EH (cell line): ENCODE results near the gene RBMS3.
A peak's percentile ranks its signal among the peaks of the same experiment; 100 is the strongest.

Source experiments
- DNase-seq: peaks from one replicate; pipeline ENCODE4 v3.0.0-alpha.2; 2015; ENCODE audit warnings: low read depth

The RBMS3 gene

GRCh38 chr3:29576675-29577074, 295.8 kb downstream of the RBMS3 start:
- no peak for DNase-seq

- DNase-seq = no peak
Observed at GRCh38 chr3:29577250-29577649, 296.4 kb downstream of the RBMS3 start.

GRCh38 chr3:29581311-29581710, 300.4 kb downstream of the RBMS3 start:
- DNase-seq = no peak

- no peak for DNase-seq
Observed at GRCh38 chr3:29582273-29582672, 301.4 kb downstream of the RBMS3 start.

GRCh38 chr3:29583861-29584260, 303.0 kb downstream of the RBMS3 start:
- no peak for DNase-seq

GRCh38 chr3:29585368-29585767, 304.5 kb downstream of the RBMS3 start:
- DNase-seq = no peak

- DNase-seq = no peak
Observed at GRCh38 chr3:29587340-29587739, 306.5 kb downstream of the RBMS3 start.

- DNase-seq = no peak
Observed at GRCh38 chr3:29590012-29590411, 309.1 kb downstream of the RBMS3 start.

- no peak for DNase-seq
Observed at GRCh38 chr3:29590461-29590860, 309.6 kb downstream of the RBMS3 start.

- DNase-seq = no peak
Observed at GRCh38 chr3:29591579-29591978, 310.7 kb downstream of the RBMS3 start.

GRCh38 chr3:29593802-29594201, 312.9 kb downstream of the RBMS3 start:
- DNase-seq = no peak

- DNase-seq = peak; percentile 50
Observed at GRCh38 chr3:29594261-29594660, 313.4 kb downstream of the RBMS3 start.

- DNase-seq = peak; percentile 21
Observed at GRCh38 chr3:29597376-29598008, 316.6 kb downstream of the RBMS3 start.

- no peak for DNase-seq
Observed at GRCh38 chr3:29601861-29602585, 321.2 kb downstream of the RBMS3 start.

GRCh38 chr3:29605845-29606244, 325.0 kb downstream of the RBMS3 start:
- DNase-seq = peak; percentile 69

- no peak for DNase-seq
Observed at GRCh38 chr3:29606416-29606815, 325.5 kb downstream of the RBMS3 start.

GRCh38 chr3:29608414-29609327, 327.8 kb downstream of the RBMS3 start:
- DNase-seq = no peak

- DNase-seq = no peak
Observed at GRCh38 chr3:29609328-29609811, 328.5 kb downstream of the RBMS3 start.

- DNase-seq = no peak
Observed at GRCh38 chr3:29610781-29611180, 329.9 kb downstream of the RBMS3 start.

GRCh38 chr3:29611252-29611651, 330.4 kb downstream of the RBMS3 start:
- no peak for DNase-seq

GRCh38 chr3:29612536-29612935, 331.7 kb downstream of the RBMS3 start:
- DNase-seq = no peak

GRCh38 chr3:29614954-29615353, 334.1 kb downstream of the RBMS3 start:
- no peak for DNase-seq
